ENCODE data around the gene SSR2.

The SSR2 gene

GRCh38 chr1:156020293-156021092 is at the start of gene SSR2:
TSS of gene SSR2 (minus strand) at chr1:156020951. CDS start at chr1:156020167, 784 bp downstream.
- DNase-seq (ENCODE audit: low spot score), result peak; percentile 90

DNA sequence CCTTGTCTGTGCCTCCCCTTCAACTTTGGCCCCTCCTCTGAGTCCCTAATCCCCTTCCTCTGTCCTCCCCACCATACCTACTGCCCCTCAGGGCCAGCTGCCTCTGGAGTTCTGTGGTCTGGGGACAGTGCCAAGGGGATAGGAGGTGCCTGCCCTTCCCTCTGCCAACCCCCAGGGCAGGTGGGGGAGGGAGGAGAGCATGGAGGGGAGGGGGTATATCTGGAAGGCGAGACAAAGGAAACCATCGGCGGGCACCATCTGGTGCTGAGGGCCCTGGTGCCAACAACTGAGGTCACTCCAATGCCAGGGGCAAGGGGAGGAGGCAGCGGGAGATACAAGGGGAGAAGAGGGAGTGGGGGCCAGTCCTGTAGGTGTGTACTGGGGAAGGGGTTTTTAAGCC is 49.8 kb upstream of the SSR2 start:
- DNase-seq (ENCODE audit: low spot score), result no peak

DNA sequence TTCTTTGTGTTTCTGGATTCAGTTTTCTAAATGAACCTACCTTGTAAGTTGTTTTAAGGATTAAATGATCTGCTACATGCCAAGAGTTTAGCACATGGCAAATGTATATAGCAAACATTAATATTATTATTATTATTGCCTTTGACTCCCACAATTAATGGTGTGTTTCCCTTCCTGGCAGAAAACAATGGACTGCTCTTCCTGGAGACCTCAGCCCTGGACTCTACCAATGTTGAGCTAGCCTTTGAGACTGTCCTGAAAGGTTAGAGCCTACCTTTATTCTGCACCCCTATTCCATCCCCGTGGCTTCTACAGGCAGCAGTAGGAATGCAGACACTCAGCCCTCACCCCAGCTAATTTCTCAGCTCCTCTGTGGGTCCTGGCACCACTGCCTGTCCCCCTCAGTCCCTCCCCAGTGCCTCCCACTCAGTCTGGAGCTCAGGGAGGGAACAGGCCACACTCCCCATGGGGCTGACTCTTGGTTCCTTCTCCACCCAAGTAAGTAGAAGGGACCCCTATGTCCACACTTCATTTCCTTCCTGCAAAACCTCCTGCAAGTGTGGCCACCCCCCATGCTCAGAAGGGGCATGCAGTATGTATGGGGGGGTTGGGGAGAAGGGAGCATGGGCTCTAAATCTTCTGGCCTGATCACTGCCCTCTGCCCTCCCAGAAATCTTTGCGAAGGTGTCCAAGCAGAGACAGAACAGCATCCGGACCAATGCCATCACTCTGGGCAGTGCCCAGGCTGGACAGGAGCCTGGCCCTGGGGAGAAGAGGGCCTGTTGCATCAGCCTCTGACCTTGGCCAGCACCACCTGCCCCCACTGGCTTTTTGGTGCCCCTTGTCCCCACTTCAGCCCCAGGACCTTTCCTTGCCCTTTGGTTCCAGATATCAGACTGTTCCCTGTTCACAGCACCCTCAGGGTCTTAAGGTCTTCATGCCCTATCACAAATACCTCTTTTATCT is 49.0 kb upstream of the SSR2 start:
- no peak for DNase-seq (ENCODE audit: low spot score)

GRCh38 chr1:156067262-156067661 is 46.5 kb upstream of the SSR2 start:
- DNase-seq (ENCODE audit: low spot score), result no peak

DNA sequence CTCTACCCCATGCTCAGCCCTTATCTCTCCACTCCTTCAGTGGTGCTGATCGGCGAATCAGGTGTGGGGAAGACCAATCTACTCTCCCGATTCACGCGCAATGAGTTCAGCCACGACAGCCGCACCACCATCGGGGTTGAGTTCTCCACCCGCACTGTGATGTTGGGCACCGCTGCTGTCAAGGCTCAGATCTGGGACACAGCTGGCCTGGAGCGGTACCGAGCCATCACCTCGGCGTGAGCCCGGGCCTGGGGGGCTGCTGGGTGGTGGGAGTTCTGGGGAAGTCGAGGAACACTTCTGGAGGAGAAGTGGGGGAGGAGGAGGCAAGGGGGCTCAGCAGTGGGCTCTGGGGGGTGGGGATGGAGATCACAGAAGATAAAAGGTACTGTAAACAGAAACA is 45.1 kb upstream of the SSR2 start:
- no peak for DNase-seq (ENCODE audit: low spot score)

DNA sequence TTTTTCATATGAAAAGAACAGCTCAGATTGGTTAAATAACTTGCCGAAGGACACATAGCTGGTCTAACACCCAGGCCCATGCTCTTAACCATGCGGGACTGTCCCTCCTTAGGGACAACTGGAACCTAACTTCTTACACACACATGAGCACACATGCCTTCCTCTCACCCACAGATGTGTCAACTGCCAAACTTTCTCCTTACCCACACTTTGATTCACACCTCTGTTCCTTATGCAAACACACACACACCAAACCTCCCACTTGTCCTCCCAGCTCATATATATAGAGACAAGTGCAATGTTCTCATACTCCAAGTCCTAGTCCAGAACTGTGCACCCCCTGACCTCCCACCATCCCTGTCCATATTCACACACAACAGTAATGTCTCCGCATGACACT is 44.5 kb upstream of the SSR2 start:
- DNase-seq (ENCODE audit: low spot score), result no peak

- DNase-seq (ENCODE audit: low spot score), result no peak
These were observed 43.9 kb upstream of the SSR2 start for GRCh38 chr1:156064615-156065014.

GRCh38 chr1:156063997-156064285 is 43.2 kb upstream of the SSR2 start:
- DNase-seq (ENCODE audit: low spot score), result no peak

- peak; percentile 47 for DNase-seq (ENCODE audit: low spot score)
These were observed 41.4 kb upstream of the SSR2 start for GRCh38 chr1:156062189-156062588.

DNA sequence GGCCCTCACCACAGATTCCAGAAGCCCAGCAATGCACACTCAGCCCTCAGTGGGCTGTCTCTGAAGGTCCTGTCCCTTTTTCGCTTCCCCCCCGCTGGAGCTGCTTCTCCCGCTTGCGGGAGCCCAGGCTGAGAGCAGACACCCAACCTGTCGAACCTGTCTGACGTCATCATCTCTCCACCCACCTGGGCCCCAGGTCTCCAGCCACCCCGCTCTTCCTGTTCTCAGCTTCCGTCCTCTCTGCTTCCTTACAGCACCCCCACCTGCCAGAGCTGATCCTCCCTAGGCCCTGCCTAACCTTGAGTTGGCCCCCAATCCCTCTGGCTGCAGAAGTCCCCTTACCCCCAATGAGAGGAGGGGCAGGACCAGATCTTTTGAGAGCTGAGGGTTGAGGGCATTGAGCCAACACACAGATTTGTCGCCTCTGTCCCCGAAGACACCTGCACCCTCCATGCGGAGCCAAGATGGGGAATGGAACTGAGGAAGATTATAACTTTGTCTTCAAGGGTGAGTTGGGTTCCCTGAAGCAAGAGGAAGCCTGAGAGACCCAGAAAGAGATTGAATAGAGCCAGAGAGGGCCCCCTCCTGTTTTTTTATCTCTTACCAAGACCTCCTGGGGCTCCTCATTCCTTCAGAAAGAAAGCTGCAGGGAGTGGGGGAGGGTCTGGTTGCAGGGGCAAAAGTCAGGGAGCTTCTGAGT is 40.3 kb upstream of the SSR2 start, which contains the start of gene RAB25:
TSS of gene RAB25 (plus strand) at position 224 of the 700 bp plus-strand sequence. CDS start at position 465, 241 bp downstream.
- DNase-seq (ENCODE audit: low spot score), result peak; percentile 79

- DNase-seq (ENCODE audit: low spot score), result no peak
These were observed 35.6 kb upstream of the SSR2 start for GRCh38 chr1:156056326-156056849.

DNA sequence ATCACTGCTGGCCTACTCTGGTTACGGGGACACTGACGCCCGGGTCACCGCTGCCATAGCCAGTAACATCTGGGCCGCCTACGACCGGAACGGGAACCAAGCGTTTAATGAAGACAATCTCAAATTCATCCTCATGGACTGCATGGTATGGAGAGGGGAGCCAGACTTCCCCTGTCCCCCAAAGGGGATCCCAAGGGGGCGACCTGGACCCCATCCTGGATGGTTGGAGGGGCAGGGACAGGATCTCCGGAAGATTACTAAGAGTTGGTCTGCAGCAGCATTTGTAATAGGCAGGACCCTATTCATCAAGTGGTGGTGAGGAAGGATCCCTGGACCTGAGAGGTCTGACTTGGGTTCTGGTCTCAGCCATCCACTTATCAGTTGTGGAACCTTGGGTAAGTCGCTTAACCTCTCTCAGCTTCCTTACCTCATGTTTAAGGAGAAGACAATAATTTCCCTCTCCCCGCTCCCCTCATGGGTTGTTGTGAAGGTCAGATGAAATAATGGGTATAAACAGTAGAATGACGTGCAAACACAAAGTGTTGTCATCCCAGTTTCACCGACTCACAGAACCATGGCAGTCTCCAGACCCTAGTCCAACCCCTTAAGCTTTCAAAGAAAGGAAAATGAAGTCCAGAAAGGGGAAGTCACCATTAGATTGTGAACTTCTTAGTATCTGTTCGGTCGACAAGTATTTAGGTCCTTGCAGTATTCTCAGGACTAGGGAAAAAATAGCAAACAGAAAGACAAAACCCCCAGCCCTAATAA is 34.7 kb upstream of the SSR2 start:
- DNase-seq (ENCODE audit: low spot score), result no peak

- DNase-seq (ENCODE audit: low spot score), result peak; percentile 97
These were observed 33.9 kb upstream of the SSR2 start, which contains the start of gene LAMTOR2 for GRCh38 chr1:156054500-156055280. TSS of gene LAMTOR2 (plus strand) at chr1:156054782. CDS start at chr1:156054890, 108 bp downstream.

DNA sequence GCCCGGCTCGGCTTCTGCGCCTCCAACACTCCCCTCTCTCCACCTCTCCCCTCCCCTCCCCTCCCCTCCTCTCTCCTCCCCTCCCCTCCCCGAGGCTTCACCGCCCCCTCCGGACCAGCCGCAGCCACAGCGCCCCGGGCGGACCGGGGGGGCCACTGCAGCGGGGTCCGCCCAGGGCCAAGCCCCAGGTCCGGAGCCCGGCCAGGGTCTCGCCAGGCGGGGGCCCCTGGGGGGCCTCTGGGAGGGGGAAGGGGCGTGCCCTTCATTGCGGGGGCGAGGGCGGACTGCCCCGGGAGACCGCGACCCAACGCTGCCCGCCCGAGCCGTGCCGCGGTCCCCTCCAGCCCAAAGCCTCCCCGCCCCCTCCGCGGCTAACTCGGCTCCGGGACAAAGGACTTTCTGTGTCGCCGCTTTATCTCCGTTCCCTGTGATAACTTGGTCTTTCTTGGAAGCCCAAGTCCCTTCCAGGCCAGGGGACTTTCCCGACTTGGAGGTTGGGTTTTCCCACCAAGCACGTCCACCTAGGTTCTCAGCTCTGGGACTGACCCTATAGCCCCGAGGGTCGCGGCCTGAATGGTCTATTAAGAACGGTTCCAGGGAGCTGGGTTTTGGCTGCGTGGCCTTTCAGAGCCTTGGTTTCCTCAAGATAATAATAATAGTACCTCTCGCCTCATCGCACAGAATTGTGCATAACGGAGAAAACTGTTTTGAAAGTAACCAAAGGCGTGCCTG is 33.2 kb upstream of the SSR2 start, which contains the start of gene UBQLN4:
TSS of gene UBQLN4 (minus strand) at position 31 of the 732 bp plus-strand sequence. CDS start 97 bp downstream, outside the sequence.
- peak; percentile 87 for DNase-seq (ENCODE audit: low spot score)

- DNase-seq (ENCODE audit: low spot score), result peak; percentile 72
These were observed 32.4 kb upstream of the SSR2 start for GRCh38 chr1:156052862-156053767.

DNA sequence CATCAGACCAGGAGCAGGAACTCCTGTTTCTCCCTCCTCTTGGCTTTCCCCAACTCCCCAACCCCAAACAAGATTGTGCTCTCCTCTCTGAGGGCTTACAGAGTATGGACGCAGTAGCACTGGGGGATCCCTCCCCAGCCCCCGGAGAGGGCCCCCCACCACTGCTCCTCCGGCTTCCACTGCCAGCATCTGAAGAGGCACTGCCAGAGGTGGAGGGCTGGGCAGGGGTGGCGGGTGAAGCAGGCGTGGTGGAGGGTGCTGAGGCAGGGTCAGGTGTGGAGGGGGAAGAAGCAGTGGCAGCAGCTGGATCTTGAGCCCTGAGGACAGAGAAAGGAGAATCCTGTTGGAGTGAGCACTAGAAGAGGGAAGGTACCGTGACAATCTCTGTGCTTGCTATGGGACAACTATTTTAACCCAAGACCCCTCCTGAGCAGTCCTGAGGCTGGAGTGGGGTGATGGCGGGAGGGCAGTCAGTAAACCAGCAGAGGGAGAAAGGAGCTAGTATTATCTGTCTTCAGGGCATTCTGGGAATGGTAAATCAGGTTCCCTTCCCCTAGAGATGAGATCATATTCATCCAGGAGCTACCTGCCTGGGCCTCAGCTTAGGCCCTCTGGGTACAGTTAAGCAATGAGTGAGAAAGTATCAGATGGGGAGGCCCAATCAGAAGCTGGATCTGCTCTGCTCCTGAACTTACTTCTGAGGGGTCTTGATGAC is 30.4 kb upstream of the SSR2 start:
- no peak for DNase-seq (ENCODE audit: low spot score)

- no peak for DNase-seq (ENCODE audit: low spot score)
These were observed 29.6 kb upstream of the SSR2 start for GRCh38 chr1:156050376-156050775.
